Smooth muscle cell (in vitro differentiated cells): Measurements from ENCODE around the gene AKTIP. TPM values are rescaled to one million over a fixed set of nuclear protein-coding genes. Genes with fewer than 3 reads are reported as not detected.

ENCODE experiments used
- DNase-seq: peaks from one replicate; lab custom pipeline; 2025; ENCODE audit not compliant: unreplicated experiment; lab: John Stamatoyannopoulos, UW
- H2AFZ ChIP-seq: fragments of 200-600 bp; sonication (generic); 2 replicates; pipeline ENCODE4 v1.6.0; 2016; ENCODE audit warnings: antibody characterized with exemption, low read depth, mild to moderate bottlenecking
- H3F3A ChIP-seq: fragments of 200-600 bp; sonication (generic); 2 replicates; pipeline ENCODE4 v1.6.0; 2017; ENCODE audit warnings: antibody characterized with exemption, low read depth
- H3K27ac ChIP-seq: fragments of 200-600 bp; sonication (generic); 2 replicates; pipeline ENCODE4 v1.5.1; 2016; ENCODE audit warnings: low read depth, mild to moderate bottlenecking
- H3K27me3 ChIP-seq: fragments of 200-600 bp; sonication (generic); 2 replicates; pipeline ENCODE4 v1.6.1; 2016; ENCODE audit warnings: low read depth, mild to moderate bottlenecking
- H3K36me3 ChIP-seq: fragments of 200-600 bp; sonication (generic); 2 replicates; pipeline ENCODE4 v1.5.1; 2016; ENCODE audit warnings: low read depth
- H3K4me1 ChIP-seq: fragments of 200-600 bp; sonication (generic); 2 replicates; pipeline ENCODE4 v1.5.1; 2016; ENCODE audit warnings: low read depth
- H3K4me2 ChIP-seq: fragments of 200-600 bp; sonication (generic); 2 replicates; pipeline ENCODE4 v1.6.0; 2016; ENCODE audit warnings: mild to moderate bottlenecking
- H3K4me3 ChIP-seq: fragments of 200-600 bp; sonication (generic); 2 replicates; pipeline ENCODE4 v1.5.1; 2016; ENCODE audit warnings: mild to moderate bottlenecking
- H3K79me2 ChIP-seq: fragments of 200-600 bp; sonication (generic); 2 replicates; pipeline ENCODE4 v1.6.0; 2016; ENCODE audit warnings: low read depth, mild to moderate bottlenecking
- H3K9ac ChIP-seq: fragments of 200-600 bp; sonication (generic); 2 replicates; pipeline ENCODE4 v1.6.0; 2016; ENCODE audit warnings: low read depth
- H3K9me3 ChIP-seq: fragments of 200-600 bp; sonication (generic); replicated peaks from 2 replicates; pipeline ENCODE4 v1.5.1; 2016; ENCODE audit warnings: low read depth
- H4K20me1 ChIP-seq: fragments of 200-600 bp; sonication (generic); 2 replicates; pipeline ENCODE4 v1.6.0; 2016; ENCODE audit warnings: low read depth
- WGBS: methylation state at CpG from one replicate; pipeline ENCODE4 v1.1.7; 2016; ENCODE audit warnings: low lambda C conversion rate; 5-methylcytosine and 5-hydroxymethylcytosine counted together
- polyA plus RNA-seq: library from polyadenylated mRNA; unstranded; fragments of >200 nt; fragmentation: Nextera tagmentation; extraction: Ambion mirVana; gene quantifications from 2 replicates; pipeline ENCODE4 v1.2.1, GENCODE V29; 2016
- total RNA-seq: library from RNA; depleted of rRNA; stranded (reverse); fragments of >200 nt; gene quantifications from 2 replicates; pipeline ENCODE4 v1.2.3, GENCODE V29; 2014
- TF ChIP-seq, protein P1 (sequence below): fragments of 200-600 bp; sonication (generic); IDR thresholded peaks from 2 replicates; pipeline ENCODE4 v1.5.1; 2017; ENCODE audit warnings: borderline replicate concordance, mild to moderate bottlenecking, antibody characterized with exemption; ENCODE audit not compliant: insufficient read depth, poor library complexity, severe bottlenecking

Gene AKTIP
- total and polyA plus RNA-seq, 2 experiments from 2014 or later = 14.1 to 24.3 TPM

DNA sequence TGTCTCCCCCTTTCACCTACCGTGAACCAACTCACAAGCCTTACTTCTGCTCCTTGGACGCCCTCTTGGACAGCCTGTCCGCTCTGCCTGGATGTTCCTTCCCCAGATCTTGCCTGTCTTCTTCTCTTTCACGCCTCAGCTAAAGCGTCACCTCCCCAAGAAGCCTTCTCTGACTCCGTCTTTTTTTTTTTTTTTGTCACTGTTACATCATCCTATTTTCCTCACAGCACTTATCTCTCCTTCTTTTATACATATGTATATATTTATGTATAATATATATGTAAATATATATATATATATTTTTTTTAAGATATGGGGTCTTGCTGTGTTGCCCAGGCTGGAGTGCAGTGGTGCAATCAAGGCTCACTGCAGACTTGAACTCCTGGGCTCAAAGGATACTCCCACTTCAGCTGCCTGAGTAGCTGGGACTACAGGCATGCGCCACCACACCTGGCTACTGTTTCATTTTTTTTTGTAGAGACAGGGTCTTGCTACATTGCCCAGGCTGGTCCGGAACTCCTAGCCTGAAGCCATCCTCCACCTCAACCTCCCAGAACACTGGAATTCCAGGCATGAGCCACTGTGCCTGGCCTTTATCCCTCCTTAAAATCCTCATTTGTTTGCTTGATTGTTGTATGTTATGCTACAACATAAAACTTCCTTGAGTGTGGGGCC lies 16.5 kb upstream of the AKTIP start:
- no peak overlapping the region for H3K4me3 ChIP-seq
- no peak for DNase-seq
- H2AFZ ChIP-seq = no peak overlapping the region
- H3K9ac ChIP-seq = no peak overlapping the region
- no peaks in the 10 kb centered on the region for H4K20me1 ChIP-seq
- no peaks in the 10 kb centered on the region for H3K4me1 ChIP-seq
- no peaks in the 10 kb centered on the region for H3K9me3 ChIP-seq
- TF ChIP-seq, protein P1, sequence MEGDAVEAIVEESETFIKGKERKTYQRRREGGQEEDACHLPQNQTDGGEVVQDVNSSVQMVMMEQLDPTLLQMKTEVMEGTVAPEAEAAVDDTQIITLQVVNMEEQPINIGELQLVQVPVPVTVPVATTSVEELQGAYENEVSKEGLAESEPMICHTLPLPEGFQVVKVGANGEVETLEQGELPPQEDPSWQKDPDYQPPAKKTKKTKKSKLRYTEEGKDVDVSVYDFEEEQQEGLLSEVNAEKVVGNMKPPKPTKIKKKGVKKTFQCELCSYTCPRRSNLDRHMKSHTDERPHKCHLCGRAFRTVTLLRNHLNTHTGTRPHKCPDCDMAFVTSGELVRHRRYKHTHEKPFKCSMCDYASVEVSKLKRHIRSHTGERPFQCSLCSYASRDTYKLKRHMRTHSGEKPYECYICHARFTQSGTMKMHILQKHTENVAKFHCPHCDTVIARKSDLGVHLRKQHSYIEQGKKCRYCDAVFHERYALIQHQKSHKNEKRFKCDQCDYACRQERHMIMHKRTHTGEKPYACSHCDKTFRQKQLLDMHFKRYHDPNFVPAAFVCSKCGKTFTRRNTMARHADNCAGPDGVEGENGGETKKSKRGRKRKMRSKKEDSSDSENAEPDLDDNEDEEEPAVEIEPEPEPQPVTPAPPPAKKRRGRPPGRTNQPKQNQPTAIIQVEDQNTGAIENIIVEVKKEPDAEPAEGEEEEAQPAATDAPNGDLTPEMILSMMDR = no peak
- peak overlapping the region; percentile 24 for H3K4me2 ChIP-seq
- peak overlapping the region; percentile 35 for H3K27ac ChIP-seq
- no peaks in the 10 kb centered on the region for H3K36me3 ChIP-seq
- 92% methylated on average over 8 of the region's 8 CpGs for WGBS
- H3F3A ChIP-seq = no peaks in the 10 kb centered on the region
- H3K79me2 ChIP-seq = no peaks in the 10 kb centered on the region
- peaks cover 6% of the 10 kb centered on the region for H3K27me3 ChIP-seq

DNA sequence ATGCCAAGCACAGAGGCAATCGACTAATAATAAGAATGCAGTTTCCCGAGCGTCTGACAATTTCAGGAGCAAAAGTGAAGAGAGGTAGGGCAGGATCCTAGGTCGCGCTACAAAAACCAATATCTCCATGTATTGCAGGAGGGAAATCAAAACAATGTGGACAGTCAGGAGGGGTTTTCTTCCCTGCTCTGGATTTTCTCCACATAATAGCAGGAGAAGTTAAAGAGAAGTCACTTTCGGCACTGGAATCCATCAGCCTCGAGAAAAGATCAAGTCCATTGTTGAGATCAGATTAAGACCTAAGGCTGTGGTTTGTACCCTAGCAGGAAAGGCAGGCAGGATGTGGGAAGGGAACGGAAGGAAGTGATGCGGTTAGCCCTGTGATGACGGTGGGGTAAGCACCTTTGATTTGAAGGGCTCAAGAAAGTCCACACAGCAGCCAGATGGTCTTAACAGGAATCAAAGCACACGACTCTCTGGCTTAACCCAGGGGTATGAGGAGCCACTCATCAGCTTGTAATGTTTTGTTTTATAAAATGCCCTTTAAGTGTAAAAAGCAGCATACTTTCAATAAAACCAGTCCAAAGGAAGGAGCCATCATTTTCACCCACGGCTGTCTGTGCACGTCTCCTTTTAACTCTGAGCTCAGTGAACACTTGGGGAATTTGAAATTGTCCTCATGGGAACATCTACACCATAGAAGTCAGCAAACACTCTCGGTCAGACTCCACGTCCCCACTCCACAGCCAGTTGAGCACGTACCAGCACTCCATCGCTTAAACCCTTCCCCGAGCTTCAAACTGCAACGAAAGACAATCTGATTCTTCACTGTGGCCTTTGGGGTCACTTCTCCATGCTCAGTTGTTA lies 15.8 kb upstream of the AKTIP start:
- peak overlapping the region; percentile 35 for H3K27ac ChIP-seq
- peak overlapping the region; percentile 24 for H3K4me2 ChIP-seq
- no peak overlapping the region for H3K9ac ChIP-seq
- H2AFZ ChIP-seq = no peak overlapping the region
- H3K79me2 ChIP-seq = no peaks in the 10 kb centered on the region
- no peaks in the 10 kb centered on the region for H3K36me3 ChIP-seq
- H3F3A ChIP-seq = no peaks in the 10 kb centered on the region
- peaks cover 6% of the 10 kb centered on the region for H3K27me3 ChIP-seq
- H4K20me1 ChIP-seq = no peaks in the 10 kb centered on the region
- 62% methylated on average over 19 of the region's 19 CpGs for WGBS
- H3K4me1 ChIP-seq = no peaks in the 10 kb centered on the region
- TF ChIP-seq, protein P1 = no peak
- DNase-seq = no peak
- H3K9me3 ChIP-seq = no peaks in the 10 kb centered on the region
- no peak overlapping the region for H3K4me3 ChIP-seq

DNA sequence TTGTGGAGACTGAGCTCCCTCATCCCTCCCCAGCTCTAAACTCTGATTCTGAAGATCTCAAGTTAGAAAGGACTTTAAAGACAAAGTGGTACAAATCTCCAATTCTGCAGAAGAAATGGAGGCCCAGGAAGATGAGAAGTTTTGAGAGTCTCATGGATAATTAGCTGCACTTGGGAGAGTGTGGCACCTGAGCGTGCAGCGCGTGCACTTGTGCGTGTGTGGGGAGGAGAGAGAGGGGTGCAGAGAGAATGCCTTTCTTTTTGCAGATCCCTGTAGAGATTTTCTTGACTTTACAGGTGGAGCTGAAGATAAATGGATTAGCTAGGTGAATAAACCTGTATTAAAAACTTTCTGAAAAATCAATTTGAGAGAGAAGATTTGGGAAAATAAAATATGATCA lies 14.8 kb upstream of the AKTIP start:
- Histone ChIP-seq H3K9me3 (no peaks in the 10 kb centered on the region), H3K27me3 (no peaks in the 10 kb centered on the region), H4K20me1 (no peaks in the 10 kb centered on the region), H3K4me2 (no peak overlapping the region), H3K27ac (no peak overlapping the region), H3K4me1 (no peaks in the 10 kb centered on the region), H3F3A (no peaks in the 10 kb centered on the region), H3K79me2 (no peaks in the 10 kb centered on the region), H3K36me3 (no peaks in the 10 kb centered on the region), H2AFZ (no peak overlapping the region), H3K9ac (no peak overlapping the region), H3K4me3 (no peak overlapping the region)
- 98% methylated on average over 4 of the region's 4 CpGs for WGBS
- TF ChIP-seq, protein P1 = no peak
- DNase-seq = no peak
